HG03095 (cell line): Measurements from ENCODE around the gene ZNF385B.
"Not testable (repeated sequence)": the region's sequence is repeated elsewhere in the genome, so short reads cannot be mapped to it uniquely, and the experiment has no call there.

Experiments used
- ATAC-seq: cut with Tn5 transposase; IDR thresholded peaks from one replicate; pipeline ENCODE4 v1.9.1; 2021; ENCODE audit warnings: moderate library complexity; ENCODE audit not compliant: unreplicated experiment

ZNF385B gene

GRCh38 chr2:179861416-179862067 lies at the start of gene ZNF385B:
TSS of gene ZNF385B (minus strand) at chr2:179861612.
- ATAC-seq = peak; percentile 19

- no peak for ATAC-seq
These were observed 49.3 kb upstream of the ZNF385B start for GRCh38 chr2:179910735-179911113.

GRCh38 chr2:179909845-179910734 lies 48.7 kb upstream of the ZNF385B start:
- no peak for ATAC-seq

GRCh38 chr2:179900655-179901054 lies 39.2 kb upstream of the ZNF385B start:
- no peak for ATAC-seq

- no peak for ATAC-seq
These were observed 38.3 kb upstream of the ZNF385B start for GRCh38 chr2:179899666-179900065.

GRCh38 chr2:179898873-179899272 lies 37.5 kb upstream of the ZNF385B start:
- peak; percentile 77 for ATAC-seq

DNA sequence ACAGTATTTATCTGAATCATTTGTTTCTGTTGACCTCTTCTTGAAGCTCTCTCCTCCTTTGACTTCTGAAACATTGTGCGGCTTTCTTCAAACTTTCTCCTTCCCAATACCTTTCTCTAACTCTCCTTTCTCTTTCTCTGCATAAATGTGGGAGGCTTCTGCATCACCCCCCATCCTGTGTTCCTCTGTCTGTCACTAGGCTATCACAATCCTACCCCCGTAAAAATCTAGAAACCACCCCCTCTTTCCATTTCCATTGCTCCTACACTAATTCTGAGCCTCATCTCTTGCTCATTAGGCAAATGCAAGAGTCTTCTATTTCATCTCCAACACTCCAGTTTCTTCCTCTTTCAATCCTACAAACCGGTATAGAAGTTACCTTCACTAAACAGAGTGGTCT lies 32.2 kb upstream of the ZNF385B start:
- no peak for ATAC-seq

DNA sequence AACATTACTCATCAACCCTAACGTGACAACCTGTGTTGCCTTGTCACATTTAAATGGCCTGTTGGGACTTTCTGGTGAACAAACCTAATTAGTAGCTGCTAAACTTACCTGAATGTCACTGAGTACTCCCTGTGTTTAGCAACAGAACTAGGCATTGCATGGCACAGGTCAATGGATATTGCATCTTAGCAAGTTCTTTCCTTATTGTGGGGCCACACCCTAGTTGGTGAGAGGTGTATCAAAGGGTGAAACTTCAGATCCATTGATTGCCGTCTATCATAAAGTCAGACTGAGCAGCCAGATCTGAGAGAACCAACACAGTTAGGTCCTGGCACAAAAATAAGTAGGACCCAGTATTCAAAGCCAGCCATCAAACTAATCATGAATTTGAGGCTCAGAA lies 29.8 kb upstream of the ZNF385B start:
- no peak for ATAC-seq

- ATAC-seq = no peak
These were observed 29.3 kb upstream of the ZNF385B start for GRCh38 chr2:179890666-179891065.

- ATAC-seq = not testable (repeated sequence)
These were observed 27.2 kb upstream of the ZNF385B start for GRCh38 chr2:179888642-179889041.

GRCh38 chr2:179884193-179884592 lies 22.8 kb upstream of the ZNF385B start:
- no peak for ATAC-seq

DNA sequence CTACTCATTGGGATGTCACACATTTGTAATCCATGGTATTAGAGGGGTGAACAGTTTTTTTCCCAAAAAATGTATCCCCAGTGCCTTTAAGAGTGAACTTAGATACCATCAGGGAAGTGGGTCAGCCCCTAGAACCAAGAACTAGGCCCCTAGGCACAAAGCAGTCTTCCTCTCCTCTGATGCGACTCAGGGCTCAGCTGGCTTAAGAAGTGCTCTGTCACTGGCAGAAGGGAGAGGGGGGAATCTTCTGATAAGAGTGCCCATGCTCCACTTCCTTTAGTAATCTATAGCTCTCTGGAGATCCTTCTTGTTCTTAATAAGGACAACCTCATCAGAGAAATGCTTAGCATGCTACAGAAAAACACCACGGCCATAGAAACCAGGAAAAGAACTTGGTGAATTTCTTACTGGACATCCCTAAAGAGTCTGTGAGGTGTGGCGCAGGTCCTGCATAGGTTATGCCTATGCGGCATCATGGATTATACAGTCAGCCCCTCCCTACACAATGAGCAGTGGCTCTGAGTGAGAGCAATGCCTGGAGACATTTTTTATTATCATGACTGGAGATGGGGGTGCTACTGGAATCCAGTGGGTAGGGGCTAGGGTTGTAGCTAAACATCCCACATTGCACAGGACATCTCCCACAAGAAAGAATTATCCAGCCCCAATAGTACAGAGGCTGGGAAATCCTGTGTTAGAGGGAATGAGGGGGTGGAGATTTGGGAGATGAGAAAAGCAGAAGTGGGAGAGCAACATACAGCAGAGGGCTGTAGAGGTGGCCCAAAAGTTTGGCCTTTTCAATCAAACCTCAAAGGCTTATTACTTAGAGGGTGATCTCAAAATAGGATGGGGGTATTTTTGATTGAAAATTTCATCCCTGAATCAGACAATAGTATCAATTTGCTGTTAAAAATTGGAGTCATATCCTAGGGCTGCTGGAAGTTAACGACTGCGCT lies 21.7 kb upstream of the ZNF385B start:
- ATAC-seq = no peak

GRCh38 chr2:179877601-179878364 lies 16.4 kb upstream of the ZNF385B start:
- ATAC-seq = no peak

GRCh38 chr2:179876266-179876665 lies 14.9 kb upstream of the ZNF385B start:
- no peak for ATAC-seq

DNA sequence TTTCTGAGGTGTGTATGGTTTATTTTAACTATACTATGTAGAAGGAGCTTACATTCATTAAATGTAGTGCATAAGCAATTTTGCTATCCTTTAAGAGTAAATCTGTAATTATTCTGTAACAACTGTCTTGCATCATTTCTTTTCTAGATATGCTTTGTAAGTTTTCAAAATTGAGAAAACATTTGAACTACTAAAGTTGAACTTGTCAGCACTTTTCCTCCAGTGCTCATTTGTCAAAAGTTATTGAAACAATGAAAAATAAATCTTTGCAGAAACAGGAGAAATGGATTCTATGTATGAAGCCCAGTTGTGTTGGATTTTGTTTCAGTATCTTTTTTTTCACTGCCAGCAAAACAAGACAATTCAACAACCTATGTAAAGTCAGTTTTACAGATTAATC lies 14.5 kb upstream of the ZNF385B start:
- no peak for ATAC-seq

GRCh38 chr2:179862898-179863458 lies 1.6 kb upstream of the ZNF385B start:
- ATAC-seq = no peak

DNA sequence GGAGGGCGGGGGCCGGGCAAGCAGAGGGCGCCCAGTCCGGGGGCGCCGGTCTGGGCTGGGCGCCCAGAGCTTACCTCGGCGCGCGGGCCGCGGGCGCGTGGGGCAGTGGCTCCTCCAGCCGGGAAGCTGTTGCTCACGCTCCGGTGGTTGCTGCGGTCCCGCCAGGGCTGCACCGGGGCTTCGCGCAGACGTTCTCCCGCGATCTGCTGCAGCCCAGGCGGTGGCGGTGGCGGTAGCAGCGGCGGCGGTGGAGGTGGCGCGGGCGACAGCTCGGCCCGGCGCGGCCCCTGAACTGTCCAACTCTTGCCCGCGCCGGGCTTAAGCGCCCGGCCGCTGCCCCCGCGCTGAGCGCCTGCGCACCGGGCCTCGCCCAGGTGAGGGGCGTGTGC lies 391 bp downstream of the ZNF385B start:
- ATAC-seq = peak; percentile 49

DNA sequence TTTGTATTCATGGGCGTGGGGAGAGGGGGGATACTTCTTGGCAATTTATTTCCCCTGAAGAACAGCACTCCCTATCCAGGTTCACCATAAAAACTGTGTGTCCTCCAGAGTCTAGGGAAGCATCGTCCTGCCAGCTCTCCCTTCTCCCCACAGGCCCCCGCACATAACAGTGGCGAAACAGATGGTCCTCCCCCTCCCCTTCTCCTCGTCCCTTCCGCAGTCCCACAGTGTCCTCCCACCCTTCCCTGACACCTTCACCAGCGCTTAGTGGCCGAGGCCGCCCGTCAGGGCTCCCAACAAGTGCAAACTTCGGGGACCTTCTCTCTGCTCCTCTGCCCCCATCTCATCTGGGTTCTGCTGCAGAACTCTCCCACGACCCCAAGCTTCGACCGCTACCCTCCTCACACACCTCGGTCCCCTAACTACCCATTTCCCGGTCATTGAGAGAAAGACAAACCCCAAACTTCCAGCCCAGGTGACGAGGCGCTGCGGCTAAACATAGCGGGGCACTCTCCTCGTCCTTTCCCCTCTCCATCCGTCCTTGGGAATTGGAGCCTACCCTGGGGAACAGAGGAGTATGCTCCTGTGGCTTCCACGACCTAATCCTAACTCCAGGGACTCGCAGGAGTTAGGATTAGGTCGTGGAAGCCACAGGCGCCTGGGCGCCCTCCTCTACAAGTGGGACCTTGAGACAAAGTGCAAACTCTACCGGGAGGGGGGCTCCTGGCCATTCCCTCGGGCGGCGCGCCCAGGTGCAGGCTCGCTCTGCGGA lies 971 bp downstream of the ZNF385B start:
- no peak for ATAC-seq

DNA sequence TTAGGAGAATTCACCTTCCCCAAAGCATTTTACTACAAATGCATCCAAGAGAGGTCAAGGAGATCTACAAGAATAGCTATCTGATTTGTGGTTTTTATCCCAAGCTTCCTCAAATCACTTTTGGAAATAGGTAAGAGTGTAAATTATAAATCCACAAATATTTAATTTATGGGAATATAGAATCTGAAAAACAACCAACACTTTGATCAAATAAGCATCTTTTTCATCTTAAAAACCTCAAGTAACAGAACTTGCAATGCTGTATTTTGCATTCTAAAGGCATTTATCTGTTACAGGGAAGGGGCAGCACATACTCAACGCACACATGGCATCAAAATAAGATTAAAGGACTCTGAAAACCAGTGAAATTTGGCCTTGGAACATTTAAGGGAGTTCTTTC lies 1.9 kb downstream of the ZNF385B start:
- no peak for ATAC-seq
